IPS-11a (cell line): ENCODE measurements around the gene NME8.
"Not testable (repeated sequence)": the region's sequence is repeated elsewhere in the genome, so short reads cannot be mapped to it uniquely, and the experiment has no call there.

Experiments used
- H3K4me3 ChIP-seq: one replicate; pipeline ENCODE4 v1.5.1; 2013; ENCODE audit warnings: low read depth, low read length, control low read depth

The NME8 gene

GRCh38 chr7:37848297-37848696 lies at the start of gene NME8:
NME8 (plus strand) TSS chr7:37848597; CDS start chr7:37850267, 1,670 bp downstream.
- H3K4me3 ChIP-seq: no peak within 1 kb of the TSS

GRCh38 chr7:37806152-37806551 lies 42.2 kb upstream of the NME8 start:
- H3K4me3 ChIP-seq: no peak overlapping the region

GRCh38 chr7:37812161-37812580 lies 36.2 kb upstream of the NME8 start:
- not testable (repeated sequence) for H3K4me3 ChIP-seq

- H3K4me3 ChIP-seq: no peak overlapping the region
Observed at GRCh38 chr7:37815671-37816371, 32.6 kb upstream of the NME8 start.

- no peak overlapping the region for H3K4me3 ChIP-seq
Observed at GRCh38 chr7:37816922-37817590, 31.3 kb upstream of the NME8 start.

- no peak overlapping the region for H3K4me3 ChIP-seq
Observed at GRCh38 chr7:37817591-37817960, 30.8 kb upstream of the NME8 start.

GRCh38 chr7:37817996-37818720 lies 30.2 kb upstream of the NME8 start:
- H3K4me3 ChIP-seq: no peak overlapping the region

- H3K4me3 ChIP-seq: no peak overlapping the region
Observed at GRCh38 chr7:37820708-37821468, 27.5 kb upstream of the NME8 start.

GRCh38 chr7:37822946-37823345 lies 25.5 kb upstream of the NME8 start:
- no peak overlapping the region for H3K4me3 ChIP-seq

- no peak overlapping the region for H3K4me3 ChIP-seq
Observed at GRCh38 chr7:37823557-37823956, 24.8 kb upstream of the NME8 start.

GRCh38 chr7:37825038-37825437 lies 23.4 kb upstream of the NME8 start:
- no peak overlapping the region for H3K4me3 ChIP-seq

- no peak overlapping the region for H3K4me3 ChIP-seq
Observed at GRCh38 chr7:37826825-37827224, 21.6 kb upstream of the NME8 start.

GRCh38 chr7:37831244-37831643 lies 17.2 kb upstream of the NME8 start:
- no peak overlapping the region for H3K4me3 ChIP-seq

GRCh38 chr7:37832194-37832593 lies 16.2 kb upstream of the NME8 start:
- H3K4me3 ChIP-seq: no peak overlapping the region

GRCh38 chr7:37833107-37833817 lies 15.1 kb upstream of the NME8 start:
- no peak overlapping the region for H3K4me3 ChIP-seq

GRCh38 chr7:37833818-37834146 lies 14.6 kb upstream of the NME8 start:
- H3K4me3 ChIP-seq: no peak overlapping the region

- H3K4me3 ChIP-seq: no peak overlapping the region
Observed at GRCh38 chr7:37853468-37853867, 5.1 kb downstream of the NME8 start.

- H3K4me3 ChIP-seq: no peak overlapping the region
Observed at GRCh38 chr7:37882086-37882485, 33.7 kb downstream of the NME8 start.

GRCh38 chr7:37893359-37893758 lies 45.0 kb downstream of the NME8 start:
- no peak overlapping the region for H3K4me3 ChIP-seq

GRCh38 chr7:37894671-37895070 lies 46.3 kb downstream of the NME8 start:
- no peak overlapping the region for H3K4me3 ChIP-seq
